Parathyroid adenoma (tissue), 2 donors: ENCODE data around the gene FIS1.
"Not testable (repeated sequence)": the region's sequence is repeated elsewhere in the genome, so short reads cannot be mapped to it uniquely, and the experiment has no call there.

Experiments
- H2AFZ ChIP-seq: fragments of 300-600 bp; sonication (generic); one replicate; pipeline ENCODE4 v1.7.0; 2017; ENCODE audit warnings: antibody characterized with exemption, mild to moderate bottlenecking
- H3K27ac ChIP-seq: fragments of 300-600 bp; sonication (generic); one replicate; pipeline ENCODE4 v1.7.0; 2017
- H3K27me3 ChIP-seq: fragments of 300-600 bp; sonication (generic); one replicate; pipeline ENCODE4 v1.7.0; 2017; ENCODE audit warnings: low read length; ENCODE audit not compliant: control insufficient read depth, insufficient read depth
- H3K36me3 ChIP-seq: fragments of 300-600 bp; sonication (generic); one replicate; pipeline ENCODE4 v1.7.0; 2017; ENCODE audit warnings: low read length; ENCODE audit not compliant: control insufficient read depth, insufficient read depth
- H3K4me1 ChIP-seq: fragments of 300-600 bp; sonication (generic); one replicate; pipeline ENCODE4 v1.7.0; 2017; ENCODE audit warnings: control low read depth
- H3K4me2 ChIP-seq: fragments of 300-600 bp; sonication (generic); one replicate; pipeline ENCODE4 v1.7.0; 2017; ENCODE audit warnings: low read length
- H3K4me3 ChIP-seq: fragments of 300-600 bp; sonication (generic); one replicate; pipeline ENCODE4 v1.7.0; 2017; ENCODE audit warnings: low read depth, low read length
- H3K79me2 ChIP-seq: fragments of 300-600 bp; sonication (generic); one replicate; pipeline ENCODE4 v1.7.0; 2017; ENCODE audit warnings: control low read depth
- H3K9ac ChIP-seq: fragments of 300-600 bp; sonication (generic); one replicate; pipeline ENCODE4 v1.7.0; 2017; ENCODE audit warnings: mild to moderate bottlenecking
- H3K9me3 ChIP-seq: fragments of 300-600 bp; sonication (generic); one replicate; pipeline ENCODE4 v1.7.0; 2017; ENCODE audit warnings: low read length; ENCODE audit not compliant: control insufficient read depth
- TF ChIP-seq, protein P1 (sequence below): fragments of 300-600 bp; sonication (generic); IDR thresholded peaks from one replicate; pipeline ENCODE4 v1.7.0; 2017; ENCODE audit warnings: antibody characterized with exemption, mild to moderate bottlenecking
- donor health status: primary hyperparathyroidism.

FIS1 gene

DNA sequence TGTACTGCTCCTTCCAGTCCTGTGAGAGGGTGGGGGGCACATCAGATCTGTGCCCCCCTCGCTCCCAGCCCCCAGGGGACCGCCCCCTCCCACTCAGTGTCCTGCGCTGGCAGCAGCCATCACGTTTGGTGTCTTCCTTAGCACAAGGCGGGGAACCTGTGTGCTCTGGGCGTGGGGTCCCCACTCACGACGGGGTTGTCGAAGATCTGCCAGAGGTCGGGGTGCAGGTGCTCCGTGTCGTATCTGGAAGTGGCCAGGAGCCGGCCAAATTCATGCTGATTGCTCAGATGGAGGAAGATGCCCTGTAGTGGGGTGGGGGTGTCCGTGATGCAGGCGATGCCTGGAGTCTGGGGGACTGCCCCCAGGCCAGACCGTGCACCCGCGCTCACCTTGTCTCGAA lies 34.7 kb downstream of the FIS1 start:
- Histone ChIP-seq H3K9me3 (no peaks in the 10 kb centered on the region), H3K27me3 (no peaks in the 10 kb centered on the region), H3K36me3 (no peaks in the 10 kb centered on the region), H3K4me2 (no peak overlapping the region), H3K27ac (no peak overlapping the region), H2AFZ (no peak overlapping the region), H3K79me2 (no peaks in the 10 kb centered on the region), H3K4me3 (no peak overlapping the region), H3K4me1 (no peaks in the 10 kb centered on the region), H3K9ac (no peak overlapping the region)
- TF ChIP-seq, protein P1, sequence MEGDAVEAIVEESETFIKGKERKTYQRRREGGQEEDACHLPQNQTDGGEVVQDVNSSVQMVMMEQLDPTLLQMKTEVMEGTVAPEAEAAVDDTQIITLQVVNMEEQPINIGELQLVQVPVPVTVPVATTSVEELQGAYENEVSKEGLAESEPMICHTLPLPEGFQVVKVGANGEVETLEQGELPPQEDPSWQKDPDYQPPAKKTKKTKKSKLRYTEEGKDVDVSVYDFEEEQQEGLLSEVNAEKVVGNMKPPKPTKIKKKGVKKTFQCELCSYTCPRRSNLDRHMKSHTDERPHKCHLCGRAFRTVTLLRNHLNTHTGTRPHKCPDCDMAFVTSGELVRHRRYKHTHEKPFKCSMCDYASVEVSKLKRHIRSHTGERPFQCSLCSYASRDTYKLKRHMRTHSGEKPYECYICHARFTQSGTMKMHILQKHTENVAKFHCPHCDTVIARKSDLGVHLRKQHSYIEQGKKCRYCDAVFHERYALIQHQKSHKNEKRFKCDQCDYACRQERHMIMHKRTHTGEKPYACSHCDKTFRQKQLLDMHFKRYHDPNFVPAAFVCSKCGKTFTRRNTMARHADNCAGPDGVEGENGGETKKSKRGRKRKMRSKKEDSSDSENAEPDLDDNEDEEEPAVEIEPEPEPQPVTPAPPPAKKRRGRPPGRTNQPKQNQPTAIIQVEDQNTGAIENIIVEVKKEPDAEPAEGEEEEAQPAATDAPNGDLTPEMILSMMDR = no peak

DNA sequence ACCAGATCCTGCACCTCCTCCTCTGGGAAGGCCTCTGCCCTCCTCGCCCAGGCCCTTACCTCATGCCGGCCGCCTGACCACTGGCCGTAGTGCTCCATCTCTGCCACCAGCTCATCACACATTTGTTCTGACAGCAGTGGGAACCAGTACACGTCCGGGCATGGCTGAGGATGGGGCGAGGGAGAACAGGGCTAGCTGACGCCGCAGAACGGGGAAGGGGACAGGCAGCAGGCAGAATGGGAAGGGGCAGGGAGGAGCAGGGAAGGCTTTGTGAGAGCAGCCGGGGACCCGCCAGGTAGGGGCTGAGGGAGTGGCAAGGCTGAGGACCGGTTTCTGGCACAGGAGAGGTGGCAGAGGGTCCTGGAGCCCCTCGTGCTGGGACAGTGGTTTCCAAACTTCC lies 36.1 kb downstream of the FIS1 start:
- H3K4me2 ChIP-seq = no peak overlapping the region
- TF ChIP-seq, protein P1 = no peak
- H3K27me3 ChIP-seq = no peaks in the 10 kb centered on the region
- H3K4me3 ChIP-seq = no peak overlapping the region
- no peaks in the 10 kb centered on the region for H3K36me3 ChIP-seq
- H3K9ac ChIP-seq = no peak overlapping the region
- H3K9me3 ChIP-seq = no peaks in the 10 kb centered on the region
- H3K27ac ChIP-seq = no peak overlapping the region
- no peak overlapping the region for H2AFZ ChIP-seq
- no peaks in the 10 kb centered on the region for H3K4me1 ChIP-seq
- no peaks in the 10 kb centered on the region for H3K79me2 ChIP-seq

DNA sequence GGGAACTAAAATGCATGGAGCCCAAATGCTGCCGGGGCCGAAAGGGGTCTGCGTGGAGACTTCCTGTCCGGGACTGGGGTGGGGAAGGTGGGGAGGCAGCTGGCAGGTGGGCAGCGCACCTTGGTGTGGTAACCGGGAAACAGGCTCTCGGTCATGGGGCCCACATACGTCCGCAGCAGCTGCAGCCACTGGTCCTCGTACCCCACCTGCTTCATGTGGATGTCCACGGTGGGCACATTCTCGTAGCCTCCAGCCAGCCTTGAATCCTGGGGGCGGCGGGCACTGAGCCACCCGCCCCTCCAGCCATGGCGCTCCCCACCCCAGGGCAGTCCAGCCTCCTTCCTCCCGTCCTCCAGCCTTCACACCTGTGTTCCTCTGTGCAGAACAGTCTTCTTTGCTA lies 37.4 kb downstream of the FIS1 start:
- Histone ChIP-seq H3K27ac (no peak overlapping the region), H2AFZ (no peak overlapping the region), H3K4me2 (no peak overlapping the region), H3K4me3 (no peak overlapping the region), H3K9ac (no peak overlapping the region), H3K4me1 (no peaks in the 10 kb centered on the region), H3K9me3 (no peaks in the 10 kb centered on the region), H3K79me2 (no peaks in the 10 kb centered on the region), H3K36me3 (no peaks in the 10 kb centered on the region), H3K27me3 (no peaks in the 10 kb centered on the region)
- TF ChIP-seq, protein P1 = no peak

DNA sequence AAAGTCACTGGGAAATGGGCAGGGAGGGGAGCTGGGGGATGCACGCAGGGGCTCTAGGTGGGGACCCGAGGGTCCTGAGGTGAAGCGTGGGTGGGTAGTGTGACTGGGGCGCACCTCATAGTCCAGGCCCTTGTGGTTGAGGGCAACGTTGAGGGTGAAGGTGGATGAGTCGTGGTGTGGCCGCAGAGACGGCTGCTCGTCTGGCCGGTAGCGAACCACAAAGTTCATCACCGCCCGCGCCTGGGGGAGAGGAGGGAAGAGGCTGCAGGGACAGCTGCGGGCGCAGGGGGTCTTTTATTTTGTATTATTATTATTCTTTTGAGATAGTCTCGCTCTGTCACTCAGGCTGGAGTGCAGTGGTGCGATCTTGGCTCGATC lies 38.2 kb downstream of the FIS1 start:
- Histone ChIP-seq H3K27me3 (no peaks in the 10 kb centered on the region), H3K9ac (no peak overlapping the region), H3K79me2 (no peaks in the 10 kb centered on the region), H3K4me3 (no peak overlapping the region), H2AFZ (no peak overlapping the region), H3K36me3 (no peaks in the 10 kb centered on the region), H3K9me3 (no peaks in the 10 kb centered on the region), H3K4me2 (no peak overlapping the region), H3K27ac (no peak overlapping the region), H3K4me1 (no peaks in the 10 kb centered on the region)
- TF ChIP-seq, protein P1 = no peak

DNA sequence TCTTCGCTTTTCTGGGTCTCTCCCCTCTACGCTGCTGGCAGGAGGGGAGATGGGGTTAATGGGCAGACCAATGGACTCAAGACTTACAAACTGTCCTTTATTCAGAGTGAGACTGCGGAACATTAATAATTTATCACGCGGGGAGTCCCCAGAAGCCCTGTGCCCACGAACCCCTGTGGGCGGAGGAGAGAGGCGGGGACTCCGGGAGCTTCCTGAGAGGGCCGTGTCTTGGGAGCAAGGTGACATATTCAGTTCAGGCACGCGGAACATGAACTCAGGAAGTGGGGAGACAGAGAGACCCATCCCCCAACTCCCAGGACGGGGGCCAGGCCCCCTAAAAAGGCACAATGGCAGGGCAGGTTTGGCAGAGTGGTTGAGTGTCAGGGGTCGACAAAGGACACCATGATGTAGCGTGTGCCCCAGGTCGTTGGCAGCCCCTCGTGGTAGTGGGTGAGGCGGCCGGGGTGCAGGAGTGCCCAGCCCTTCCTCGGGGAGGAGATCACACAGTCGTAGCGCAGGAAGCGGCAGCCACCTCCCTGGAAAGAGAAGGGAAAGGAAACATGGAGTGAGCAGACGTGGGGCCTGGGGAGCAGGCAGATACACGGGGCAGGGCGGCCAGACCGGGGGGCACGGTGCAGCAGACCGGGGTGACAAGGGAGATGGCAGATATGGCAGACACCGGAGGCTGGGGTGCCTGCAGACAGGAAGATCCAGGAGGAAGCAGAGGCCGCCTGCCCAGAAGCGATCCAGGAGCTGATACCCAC lies 38.8 kb downstream of the FIS1 start:
- Histone ChIP-seq H3K79me2 (no peaks in the 10 kb centered on the region), H3K9me3 (no peaks in the 10 kb centered on the region), H3K4me1 (no peaks in the 10 kb centered on the region), H3K4me3 (no peak overlapping the region), H3K4me2 (no peak overlapping the region), H3K27ac (no peak overlapping the region), H3K27me3 (no peaks in the 10 kb centered on the region), H3K36me3 (no peaks in the 10 kb centered on the region), H2AFZ (no peak overlapping the region), H3K9ac (no peak overlapping the region)
- TF ChIP-seq, protein P1 = no peak

DNA sequence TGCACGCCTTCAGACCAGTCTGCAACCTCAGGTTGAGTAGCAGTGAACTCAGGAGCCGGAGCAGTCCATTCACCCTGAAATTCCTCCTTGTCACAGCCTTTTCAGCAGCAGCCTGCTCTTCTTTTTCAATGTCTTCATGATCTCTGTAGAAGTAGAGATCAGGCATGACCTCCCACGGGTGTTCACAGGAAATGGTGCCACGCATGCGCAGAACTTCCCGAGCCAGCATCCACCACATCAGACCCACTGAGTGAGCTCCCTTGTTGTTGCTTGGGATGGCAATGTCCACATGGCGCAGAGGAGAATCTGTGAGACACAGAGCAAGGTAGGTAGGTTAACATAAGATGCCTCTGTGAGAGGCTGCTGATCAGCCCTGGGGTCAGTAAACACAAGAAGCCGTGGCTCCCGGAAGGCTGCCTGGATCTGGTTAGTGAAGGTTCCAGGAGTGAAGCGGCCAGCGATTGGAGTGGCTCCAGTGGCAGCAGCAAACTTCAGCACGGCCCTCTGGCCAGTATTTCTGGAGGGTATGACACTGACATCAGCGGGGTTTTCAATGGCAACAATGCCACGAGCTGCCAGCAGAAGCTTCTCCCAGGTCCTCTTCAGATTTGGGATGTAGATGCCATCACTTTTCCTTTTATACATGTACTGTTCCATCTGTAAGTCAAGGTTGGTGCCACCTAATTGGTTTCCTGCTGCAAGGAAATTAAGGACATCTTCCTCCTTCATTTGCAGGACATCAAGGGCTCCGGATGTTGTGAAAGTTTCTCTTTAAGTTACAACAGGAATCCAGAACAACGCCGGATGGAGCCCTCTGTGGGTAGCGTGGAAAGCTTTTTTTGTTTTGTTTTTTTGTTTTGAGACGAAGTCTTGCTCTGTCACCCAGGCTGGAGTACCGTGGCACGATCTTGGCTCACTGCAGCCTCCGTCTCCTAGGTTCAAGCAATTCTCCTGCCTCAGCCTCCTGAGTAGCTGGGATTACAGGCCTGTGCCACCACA lies 40.8 kb downstream of the FIS1 start:
- H3K9ac ChIP-seq, H3K9me3 ChIP-seq, H3K79me2 ChIP-seq, H3K27ac ChIP-seq, H3K4me3 ChIP-seq, H3K27me3 ChIP-seq, H3K4me1 ChIP-seq, H2AFZ ChIP-seq, H3K36me3 ChIP-seq, H3K4me2 ChIP-seq: not testable (repeated sequence)
